Activated T-cell treated with anti-CD3 and anti-CD28 coated beads for 24 hours (primary cell): ENCODE measurements around the gene SAMD5.
"Not testable (repeated sequence)": the region's sequence is repeated elsewhere in the genome, so short reads cannot be mapped to it uniquely, and the experiment has no call there.

Experiments used
- DNase-seq: peaks from one replicate; pipeline ENCODE4 v3.0.0-alpha.2; 2020; ENCODE audit warnings: low read depth

SAMD5 gene

GRCh38 chr6:147528511-147529145 lies 20.1 kb downstream of the SAMD5 start:
- no peak for DNase-seq

- DNase-seq: no peak
These were observed 21.9 kb downstream of the SAMD5 start for GRCh38 chr6:147530132-147531060.

DNA sequence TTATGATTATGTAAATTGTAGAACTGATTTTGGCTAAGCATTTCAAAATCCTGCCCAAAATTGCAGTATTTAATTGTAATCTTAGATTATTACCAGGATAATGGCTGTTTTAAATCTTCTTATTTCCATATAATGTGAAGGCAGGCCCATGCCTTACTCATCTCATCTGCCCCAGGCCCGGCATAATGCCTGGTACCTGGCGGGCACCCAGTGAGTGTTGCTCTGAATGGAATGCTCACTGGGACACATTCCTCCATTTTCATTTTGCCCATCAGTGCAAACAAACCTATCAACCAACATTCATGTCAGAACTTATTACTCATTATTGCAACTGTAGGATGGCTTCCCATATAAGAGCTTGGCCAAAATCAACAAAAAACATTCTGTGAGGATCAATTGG lies 22.8 kb downstream of the SAMD5 start:
- no peak for DNase-seq

DNA sequence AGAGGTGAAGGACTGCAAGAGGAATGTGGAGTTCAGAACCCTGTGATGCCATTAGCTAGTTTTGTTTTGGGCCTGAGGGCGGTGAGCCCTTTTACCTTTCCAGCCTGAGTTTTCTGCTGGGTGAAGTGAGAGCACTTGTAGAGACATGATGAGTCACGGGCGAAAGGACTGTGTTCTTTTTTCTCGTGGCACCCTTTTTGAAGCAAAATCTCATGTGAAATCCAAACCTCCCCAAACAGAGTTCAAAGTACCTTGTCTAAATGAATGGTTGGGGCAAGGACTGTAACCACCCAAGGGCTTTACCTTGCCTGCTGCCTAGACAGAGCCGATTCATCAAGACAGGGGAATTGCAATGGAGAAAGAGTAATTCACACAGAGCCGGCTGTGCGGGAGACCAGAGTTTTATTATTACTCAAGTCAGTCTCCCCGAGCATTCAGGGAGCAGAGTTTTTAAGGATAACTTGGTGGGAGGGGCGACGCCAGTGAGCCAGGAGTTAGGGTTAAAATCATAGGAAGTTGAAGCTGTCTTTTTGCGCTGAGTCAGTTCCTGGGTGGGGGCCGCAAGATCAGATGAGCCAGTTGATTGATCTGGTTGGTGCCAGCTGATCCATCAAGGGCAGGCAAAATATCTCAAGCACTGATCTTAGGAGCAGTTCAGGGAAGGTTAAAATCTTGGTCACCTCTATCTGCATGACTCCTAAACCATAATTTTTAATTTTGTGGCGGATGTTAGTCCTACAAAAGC lies 25.8 kb downstream of the SAMD5 start:
- DNase-seq: no peak

GRCh38 chr6:147538821-147539220 lies 30.3 kb downstream of the SAMD5 start:
- DNase-seq: no peak

- DNase-seq: no peak
These were observed 31.6 kb downstream of the SAMD5 start for GRCh38 chr6:147540075-147540474.

GRCh38 chr6:147542436-147542835 lies 33.9 kb downstream of the SAMD5 start:
- not testable (repeated sequence) for DNase-seq

- DNase-seq: no peak
These were observed 35.9 kb downstream of the SAMD5 start for GRCh38 chr6:147544420-147544819.

GRCh38 chr6:147546501-147547368 lies 38.2 kb downstream of the SAMD5 start:
- no peak for DNase-seq

GRCh38 chr6:147547369-147547902 lies 38.9 kb downstream of the SAMD5 start:
- DNase-seq: no peak

- no peak for DNase-seq
These were observed 40.5 kb downstream of the SAMD5 start for GRCh38 chr6:147548921-147549475.

DNA sequence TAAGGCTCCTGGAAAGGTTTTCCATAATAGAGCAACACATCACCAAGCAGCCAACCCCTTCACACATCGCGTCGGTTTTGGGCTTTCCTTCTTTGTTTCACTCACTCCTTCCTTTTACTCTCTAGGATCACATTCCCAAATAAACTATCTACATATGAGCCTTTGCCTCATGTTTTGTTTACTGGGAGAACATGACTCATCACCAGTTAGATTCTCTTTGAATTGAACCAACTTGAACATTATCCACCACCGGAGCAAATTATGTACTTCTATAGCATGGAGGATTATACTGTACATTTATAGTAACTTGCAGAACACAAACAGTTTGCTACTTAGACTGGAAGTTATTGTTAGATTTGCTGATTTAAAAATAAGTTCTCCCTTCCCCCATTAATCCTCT lies 41.0 kb downstream of the SAMD5 start:
- DNase-seq: no peak

DNA sequence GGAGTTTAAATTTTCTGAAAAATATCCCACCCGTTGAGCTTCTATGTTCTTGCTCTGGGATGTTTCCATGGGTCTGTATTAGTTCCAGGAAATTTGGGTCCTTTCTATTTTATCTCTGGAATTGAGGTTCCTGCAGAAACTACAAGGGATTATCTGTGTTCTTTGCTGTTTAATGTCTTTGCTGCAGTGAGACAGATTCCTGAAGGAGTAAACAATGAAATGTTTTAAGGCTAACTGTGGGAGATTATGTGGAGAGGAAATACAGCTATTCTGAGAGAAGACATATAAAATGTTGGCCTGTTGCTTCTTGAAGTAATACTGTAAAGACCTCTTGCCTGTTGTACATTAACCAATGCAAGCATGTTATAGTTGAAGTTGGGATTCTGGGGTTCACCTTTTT lies 43.5 kb downstream of the SAMD5 start:
- DNase-seq: no peak

- no peak for DNase-seq
These were observed 44.6 kb downstream of the SAMD5 start for GRCh38 chr6:147553099-147553498.

DNA sequence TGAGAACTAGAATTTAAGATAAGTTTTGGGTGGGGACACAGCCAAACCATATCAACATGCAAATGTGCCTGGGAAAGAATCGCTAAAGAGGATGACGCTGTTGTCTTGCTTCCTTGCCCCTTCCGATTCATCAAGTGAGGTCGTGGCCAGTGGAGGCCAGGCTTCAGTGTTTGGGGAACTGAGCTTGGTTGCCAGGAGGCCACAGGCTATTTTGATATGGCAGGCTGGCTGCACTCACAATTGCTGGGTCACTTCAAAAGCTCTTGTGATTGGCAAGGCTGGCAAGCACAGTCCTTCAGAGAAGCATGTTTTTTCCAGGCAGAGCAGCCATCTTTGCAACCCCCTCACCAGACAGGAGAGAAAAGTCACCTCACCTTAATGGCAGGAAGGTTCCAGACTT lies 45.8 kb downstream of the SAMD5 start:
- DNase-seq: no peak

DNA sequence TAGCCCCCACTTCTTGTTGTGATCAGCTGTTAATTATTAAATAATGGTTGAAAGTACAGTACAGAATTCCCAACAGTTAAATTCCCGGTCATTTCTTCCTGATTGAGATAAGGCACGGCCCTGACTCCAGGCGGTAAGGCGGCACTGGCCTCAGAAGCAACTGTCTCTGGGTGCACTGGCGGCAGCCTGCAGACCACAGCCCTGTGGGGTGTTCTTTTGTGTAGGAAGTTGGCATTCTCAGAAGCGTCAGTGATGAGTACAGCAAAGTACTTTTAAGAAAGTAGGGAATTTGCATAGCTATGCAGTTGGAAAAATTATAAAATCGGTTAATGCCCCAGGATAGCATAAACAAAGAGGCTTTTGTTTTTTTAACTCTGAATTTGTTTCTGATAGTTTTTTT lies 50.5 kb downstream of the SAMD5 start:
- DNase-seq: no peak

DNA sequence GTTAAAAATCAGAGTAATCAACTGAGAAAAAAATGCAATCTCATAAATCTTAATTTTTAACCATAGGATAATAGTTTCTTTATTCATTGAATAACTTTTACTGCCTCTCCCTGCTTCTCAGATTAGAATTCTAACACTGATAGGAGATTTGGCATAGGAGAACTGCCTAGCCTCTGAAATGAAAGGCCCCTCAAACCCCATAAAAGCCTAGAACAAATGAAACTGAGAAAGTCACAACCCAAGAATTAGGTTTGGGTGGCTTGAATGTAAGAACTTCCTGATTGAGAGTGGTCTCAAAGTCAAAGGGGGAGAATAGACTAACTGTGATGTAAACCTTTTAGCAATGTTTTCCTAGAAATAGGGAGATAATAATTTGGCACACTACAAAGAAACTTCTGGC lies 52.2 kb downstream of the SAMD5 start:
- no peak for DNase-seq

DNA sequence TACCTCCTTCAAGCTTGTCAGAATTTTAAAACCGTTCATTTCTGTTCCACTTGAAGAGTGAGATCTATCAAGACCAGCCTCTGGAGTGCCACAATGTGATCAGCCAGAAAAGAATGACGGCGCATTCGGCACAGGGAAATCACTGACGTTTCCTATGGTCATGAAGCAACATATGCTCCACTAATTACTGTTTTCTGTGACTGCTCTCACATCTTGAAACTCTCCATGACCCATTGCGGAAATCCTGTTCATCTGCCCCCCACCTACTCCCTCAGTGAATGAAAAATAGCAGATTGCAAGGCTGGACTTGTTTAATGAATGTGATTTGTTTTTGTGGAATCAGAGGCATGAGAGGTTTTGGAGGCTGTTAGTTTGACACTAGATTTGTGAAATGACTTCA lies 53.2 kb downstream of the SAMD5 start:
- DNase-seq: no peak

DNA sequence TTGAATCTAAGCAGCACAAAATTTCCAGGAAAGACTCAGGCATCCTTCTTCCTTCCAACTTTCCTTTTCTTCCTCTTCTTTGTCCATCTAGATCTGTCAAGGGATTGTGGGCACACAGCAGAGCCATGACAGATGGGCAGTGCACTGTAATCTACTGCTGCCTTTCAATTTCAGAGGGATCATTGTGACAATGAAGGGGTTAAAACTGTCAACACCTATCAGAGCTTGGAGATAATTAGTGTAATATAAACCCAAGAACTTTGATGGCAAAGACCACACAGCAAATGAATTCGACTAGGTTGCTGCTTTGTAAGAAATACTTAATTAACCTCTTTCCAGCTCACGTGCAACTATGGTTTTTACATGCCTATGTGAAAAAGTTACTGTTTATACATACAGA lies 55.0 kb downstream of the SAMD5 start:
- DNase-seq: no peak

DNA sequence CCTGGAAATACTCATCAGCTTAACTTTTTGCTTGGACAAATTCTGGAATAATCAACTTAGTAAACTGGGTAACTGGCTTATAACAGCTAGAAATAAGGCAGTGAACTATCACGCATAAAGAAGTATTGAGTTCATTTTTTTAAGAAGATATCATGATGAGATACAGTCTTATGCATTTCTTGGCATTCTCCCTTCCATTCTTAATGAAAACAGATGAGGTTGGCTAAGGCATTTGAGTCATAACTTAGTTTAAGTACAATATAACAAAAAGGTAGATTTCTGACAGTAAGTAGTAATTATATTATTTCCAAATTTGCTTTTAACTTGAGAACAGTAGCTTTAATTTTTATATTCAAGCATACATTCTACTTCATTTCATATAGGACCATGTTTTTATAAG lies 56.1 kb downstream of the SAMD5 start:
- no peak for DNase-seq

- no peak for DNase-seq
These were observed 57.9 kb downstream of the SAMD5 start for GRCh38 chr6:147566244-147566898.
